NCI-H146 (cell line): ENCODE results near the gene PCDHGA9.
"Not testable (repeated sequence)": the region's sequence is repeated elsewhere in the genome, so short reads cannot be mapped to it uniquely, and the experiment has no call there.

Experiments
- DNase-seq: peaks from one replicate; lab custom pipeline; 2025; lab: John Stamatoyannopoulos, UW

Gene PCDHGA9

DNA sequence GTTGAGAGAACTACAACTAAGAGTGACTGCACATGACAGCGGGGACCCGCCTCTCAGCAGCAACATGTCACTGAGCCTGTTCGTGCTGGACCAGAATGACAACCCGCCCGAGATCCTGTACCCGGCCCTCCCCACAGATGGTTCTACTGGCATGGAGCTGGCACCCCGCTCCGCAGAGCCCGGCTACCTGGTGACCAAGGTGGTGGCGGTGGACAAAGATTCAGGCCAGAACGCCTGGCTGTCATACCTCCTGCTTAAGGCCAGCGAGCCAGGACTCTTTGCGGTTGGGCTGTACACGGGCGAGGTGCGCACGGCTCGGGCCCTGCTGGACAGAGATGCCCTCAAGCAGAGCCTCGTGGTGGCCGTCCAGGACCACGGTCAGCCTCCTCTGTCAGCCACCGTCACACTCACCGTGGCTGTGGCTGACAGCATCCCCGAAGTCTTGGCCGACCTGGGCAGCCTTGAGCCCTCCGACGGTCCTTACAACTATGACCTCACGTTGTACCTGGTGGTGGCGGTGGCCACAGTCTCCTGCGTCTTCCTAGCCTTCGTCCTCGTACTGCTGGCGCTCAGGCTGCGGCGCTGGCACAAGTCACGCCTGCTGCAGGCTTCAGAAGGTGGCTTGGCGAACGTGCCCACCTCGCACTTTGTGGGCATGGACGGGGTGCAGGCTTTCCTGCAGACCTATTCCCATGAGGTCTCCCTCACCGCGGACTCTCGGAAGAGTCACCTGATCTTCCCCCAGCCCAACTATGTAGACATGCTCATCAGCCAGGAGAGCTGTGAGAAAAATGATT is 17.9 kb upstream of the PCDHGA9 start:
- DNase-seq: no peak

DNA sequence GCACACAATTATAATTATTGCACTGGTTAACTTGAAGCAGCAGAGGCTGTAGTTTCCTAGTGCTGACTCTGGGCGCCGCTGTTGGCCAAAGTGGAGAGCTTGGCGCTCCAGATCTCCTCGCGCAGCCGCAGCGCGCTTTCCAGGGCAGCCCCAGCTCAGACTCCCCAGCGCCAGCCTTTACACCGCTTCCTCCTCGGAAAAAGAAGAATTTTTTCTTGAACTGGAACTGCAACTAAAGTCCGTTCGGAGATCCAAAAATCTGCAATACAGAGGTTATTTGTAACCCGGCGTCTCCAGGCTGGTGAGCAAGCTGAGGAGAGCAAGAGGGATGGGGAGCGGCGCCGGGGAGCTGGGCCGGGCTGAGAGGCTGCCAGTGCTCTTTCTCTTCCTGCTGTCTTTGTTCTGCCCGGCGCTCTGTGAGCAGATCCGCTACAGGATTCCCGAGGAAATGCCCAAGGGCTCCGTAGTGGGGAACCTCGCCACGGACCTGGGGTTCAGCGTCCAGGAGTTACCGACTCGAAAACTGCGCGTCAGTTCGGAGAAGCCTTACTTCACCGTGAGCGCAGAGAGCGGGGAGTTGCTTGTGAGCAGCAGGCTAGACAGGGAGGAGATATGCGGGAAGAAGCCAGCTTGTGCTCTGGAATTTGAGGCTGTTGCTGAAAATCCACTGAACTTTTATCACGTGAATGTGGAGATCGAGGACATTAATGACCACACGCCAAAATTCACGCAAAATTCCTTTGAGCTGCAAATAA is 14.8 kb upstream of the PCDHGA9 start, which contains the start of gene PCDHGB4:
TSS of gene PCDHGB4 (plus strand) at position 142 of the 755 bp plus-strand sequence. CDS start at position 329, 187 bp downstream.
- DNase-seq: not testable (repeated sequence)

DNA sequence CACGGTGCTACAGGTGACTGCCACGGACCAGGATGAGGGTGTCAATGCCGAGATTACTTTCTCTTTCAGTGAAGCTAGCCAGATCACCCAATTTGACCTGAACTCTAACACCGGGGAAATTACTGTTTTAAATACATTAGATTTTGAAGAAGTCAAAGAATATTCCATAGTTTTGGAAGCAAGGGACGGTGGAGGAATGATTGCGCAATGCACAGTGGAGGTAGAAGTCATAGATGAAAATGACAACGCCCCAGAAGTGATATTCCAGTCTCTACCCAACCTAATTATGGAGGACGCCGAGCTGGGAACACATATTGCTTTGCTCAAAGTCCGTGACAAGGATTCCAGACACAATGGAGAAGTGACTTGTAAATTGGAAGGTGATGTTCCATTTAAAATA is 13.9 kb upstream of the PCDHGA9 start:
- no peak for DNase-seq

DNA sequence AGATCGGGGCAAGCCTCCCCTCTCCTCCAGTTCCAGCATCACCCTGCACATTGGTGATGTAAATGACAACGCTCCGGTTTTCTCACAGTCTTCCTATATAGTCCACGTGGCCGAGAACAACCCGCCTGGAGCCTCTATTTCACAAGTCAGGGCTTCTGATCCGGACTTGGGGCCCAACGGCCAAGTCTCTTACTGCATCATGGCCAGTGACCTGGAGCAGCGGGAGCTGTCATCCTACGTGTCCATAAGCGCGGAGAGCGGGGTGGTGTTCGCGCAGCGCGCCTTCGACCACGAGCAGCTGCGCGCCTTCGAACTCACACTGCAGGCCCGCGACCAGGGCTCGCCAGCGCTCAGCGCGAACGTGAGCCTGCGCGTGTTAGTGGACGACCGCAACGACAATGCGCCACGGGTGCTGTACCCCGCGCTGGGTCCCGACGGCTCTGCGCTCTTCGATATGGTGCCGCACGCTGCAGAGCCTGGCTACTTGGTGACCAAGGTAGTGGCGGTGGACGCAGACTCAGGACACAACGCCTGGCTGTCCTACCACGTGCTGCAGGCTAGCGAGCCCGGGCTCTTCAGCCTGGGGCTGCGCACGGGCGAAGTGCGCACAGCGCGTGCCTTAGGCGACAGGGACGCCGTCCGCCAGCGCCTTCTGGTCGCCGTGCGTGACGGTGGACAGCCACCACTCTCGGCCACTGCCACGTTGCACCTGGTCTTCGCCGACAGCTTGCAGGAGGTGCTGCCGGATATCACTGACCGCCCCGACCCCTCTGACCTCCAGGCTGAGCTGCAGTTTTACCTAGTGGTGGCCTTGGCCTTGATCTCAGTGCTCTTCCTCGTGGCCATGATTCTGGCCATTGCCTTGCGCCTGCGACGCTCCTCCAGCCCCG is 13.2 kb upstream of the PCDHGA9 start:
- no peak for DNase-seq

DNA sequence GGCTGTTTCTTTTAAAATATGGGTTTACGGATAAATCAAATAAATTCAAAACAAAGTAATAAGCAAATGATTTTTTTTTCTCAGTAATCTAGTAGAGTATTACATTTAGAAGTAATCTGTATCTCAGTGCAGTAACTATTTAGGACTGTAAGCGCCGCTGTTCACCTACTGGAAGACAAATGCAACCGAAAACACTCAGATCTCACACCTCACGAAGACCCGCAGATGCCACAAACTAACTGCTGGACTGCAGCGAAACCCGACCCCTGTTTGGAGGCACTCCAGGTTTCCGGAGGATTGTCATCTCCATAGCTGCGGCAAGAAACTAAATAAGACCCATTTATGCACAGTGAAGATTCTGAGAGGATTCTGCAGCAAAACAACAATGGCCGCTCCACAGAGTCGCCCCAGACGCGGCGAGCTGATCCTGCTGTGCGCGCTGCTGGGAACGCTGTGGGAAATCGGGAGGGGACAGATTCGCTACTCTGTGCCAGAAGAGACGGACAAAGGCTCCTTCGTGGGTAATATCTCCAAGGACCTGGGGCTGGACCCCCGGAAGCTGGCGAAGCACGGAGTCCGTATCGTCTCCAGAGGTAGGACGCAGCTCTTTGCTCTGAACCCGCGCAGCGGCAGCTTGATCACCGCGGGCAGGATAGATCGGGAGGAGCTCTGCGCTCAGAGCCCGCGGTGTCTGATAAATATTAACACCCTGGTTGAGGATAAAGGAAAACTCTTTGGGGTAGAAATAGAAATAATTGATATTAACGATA is 10.0 kb upstream of the PCDHGA9 start, which contains the start of gene PCDHGA8:
TSS of gene PCDHGA8 (plus strand) at position 205 of the 770 bp plus-strand sequence. CDS start at position 386, 181 bp downstream.
- DNase-seq: no peak

DNA sequence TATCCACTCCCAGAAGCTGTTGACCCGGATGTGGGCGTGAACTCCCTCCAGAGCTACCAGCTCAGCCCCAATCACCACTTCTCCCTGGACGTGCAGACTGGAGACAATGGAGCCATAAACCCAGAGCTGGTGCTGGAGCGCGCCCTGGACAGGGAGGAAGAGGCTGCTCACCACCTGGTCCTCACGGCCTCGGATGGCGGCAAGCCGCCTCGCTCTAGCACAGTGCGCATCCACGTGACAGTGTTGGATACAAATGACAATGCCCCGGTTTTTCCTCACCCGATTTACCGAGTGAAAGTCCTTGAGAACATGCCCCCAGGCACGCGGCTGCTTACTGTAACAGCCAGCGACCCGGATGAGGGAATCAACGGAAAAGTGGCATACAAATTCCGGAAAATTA is 9.3 kb upstream of the PCDHGA9 start:
- no peak for DNase-seq

DNA sequence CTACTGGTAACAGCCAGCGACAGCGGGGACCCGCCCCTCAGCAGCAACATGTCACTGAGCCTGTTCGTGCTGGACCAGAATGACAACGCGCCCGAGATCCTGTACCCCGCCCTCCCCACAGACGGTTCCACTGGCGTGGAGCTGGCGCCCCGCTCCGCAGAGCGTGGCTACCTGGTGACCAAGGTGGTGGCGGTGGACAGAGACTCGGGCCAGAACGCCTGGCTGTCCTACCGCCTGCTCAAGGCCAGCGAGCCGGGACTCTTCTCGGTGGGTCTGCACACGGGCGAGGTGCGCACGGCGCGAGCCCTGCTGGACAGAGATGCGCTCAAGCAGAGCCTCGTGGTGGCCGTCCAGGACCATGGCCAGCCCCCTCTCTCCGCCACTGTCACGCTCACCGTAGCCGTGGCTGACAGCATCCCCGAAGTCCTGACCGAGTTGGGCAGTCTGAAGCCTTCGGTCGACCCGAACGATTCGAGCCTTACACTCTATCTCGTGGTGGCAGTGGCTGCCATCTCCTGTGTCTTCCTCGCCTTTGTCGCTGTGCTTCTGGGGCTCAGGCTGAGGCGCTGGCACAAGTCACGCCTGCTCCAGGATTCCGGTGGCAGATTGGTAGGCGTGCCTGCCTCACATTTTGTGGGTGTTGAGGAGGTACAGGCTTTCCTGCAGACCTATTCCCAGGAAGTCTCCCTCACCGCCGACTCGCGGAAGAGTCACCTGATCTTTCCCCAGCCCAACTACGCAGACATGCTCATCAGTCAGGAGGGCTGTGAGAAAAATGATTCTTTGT is 8.0 kb upstream of the PCDHGA9 start:
- DNase-seq: not testable (repeated sequence)

DNA sequence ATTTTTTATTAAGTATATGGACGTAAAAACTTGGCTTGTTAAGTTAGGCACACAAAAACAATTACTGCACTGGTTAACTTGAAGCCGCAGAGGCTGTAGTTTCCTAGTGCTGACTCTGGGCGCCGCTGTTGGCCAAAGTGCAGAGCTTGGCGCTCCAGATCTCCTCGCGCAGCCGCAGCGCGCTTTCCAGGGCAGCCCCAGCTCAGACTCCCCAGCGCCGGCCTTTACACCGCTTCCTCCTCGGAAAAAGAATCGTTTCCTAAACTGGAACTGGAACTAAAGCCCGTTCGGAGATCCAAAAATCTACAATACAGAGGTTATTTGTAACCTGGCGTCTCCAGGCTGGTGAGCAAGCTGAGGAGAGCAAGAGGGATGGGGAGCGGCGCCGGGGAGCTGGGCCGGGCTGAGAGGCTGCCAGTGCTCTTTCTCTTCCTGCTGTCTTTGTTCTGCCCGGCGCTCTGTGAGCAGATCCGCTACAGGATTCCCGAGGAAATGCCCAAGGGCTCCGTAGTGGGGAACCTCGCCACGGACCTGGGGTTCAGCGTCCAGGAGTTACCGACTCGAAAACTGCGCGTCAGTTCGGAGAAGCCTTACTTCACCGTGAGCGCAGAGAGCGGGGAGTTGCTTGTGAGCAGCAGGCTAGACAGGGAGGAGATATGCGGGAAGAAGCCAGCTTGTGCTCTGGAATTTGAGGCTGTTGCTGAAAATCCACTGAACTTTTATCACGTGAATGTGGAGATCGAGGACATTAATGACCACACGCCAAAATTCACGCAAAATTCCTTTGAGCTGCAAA is 4.6 kb upstream of the PCDHGA9 start, which contains the start of gene PCDHGB5:
TSS of gene PCDHGB5 (plus strand) at position 192 of the 796 bp plus-strand sequence. CDS start at position 373, 181 bp downstream.
- not testable (repeated sequence) for DNase-seq

DNA sequence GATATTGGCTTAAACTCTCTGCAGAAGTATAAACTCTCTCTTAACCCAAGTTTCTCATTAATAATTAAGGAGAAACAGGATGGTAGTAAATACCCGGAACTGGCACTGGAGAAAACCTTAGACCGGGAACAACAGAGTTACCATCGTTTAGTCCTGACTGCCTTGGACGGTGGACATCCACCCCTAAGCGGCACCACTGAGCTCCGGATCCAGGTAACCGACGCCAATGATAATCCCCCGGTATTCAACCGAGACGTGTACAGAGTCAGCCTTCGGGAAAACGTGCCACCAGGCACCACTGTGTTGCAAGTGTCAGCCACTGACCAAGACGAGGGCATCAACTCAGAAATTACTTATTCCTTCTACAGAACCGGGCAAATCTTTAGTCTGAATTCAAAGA is 4.0 kb upstream of the PCDHGA9 start:
- no peak for DNase-seq

DNA sequence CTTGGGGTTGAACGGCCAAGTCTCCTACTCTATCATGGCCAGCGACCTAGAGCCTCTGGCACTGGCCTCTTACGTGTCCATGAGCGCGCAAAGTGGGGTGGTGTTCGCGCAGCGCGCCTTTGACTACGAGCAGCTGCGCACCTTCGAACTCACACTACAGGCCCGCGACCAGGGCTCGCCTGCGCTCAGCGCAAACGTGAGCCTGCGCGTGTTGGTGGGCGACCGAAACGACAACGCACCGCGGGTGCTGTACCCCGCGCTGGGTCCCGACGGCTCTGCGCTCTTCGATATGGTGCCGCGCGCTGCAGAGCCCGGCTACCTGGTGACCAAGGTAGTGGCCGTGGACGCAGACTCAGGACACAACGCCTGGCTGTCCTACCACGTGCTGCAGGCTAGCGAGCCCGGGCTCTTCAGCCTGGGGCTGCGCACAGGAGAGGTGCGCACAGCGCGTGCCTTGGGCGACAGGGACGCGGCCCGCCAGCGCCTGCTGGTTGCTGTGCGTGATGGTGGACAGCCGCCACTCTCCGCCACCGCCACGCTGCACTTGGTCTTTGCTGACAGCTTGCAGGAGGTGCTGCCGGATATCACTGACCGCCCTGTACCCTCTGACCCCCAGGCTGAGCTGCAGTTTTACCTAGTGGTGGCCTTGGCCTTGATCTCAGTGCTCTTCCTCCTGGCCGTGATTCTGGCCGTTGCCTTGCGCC is 2.9 kb upstream of the PCDHGA9 start:
- no peak for DNase-seq

DNA sequence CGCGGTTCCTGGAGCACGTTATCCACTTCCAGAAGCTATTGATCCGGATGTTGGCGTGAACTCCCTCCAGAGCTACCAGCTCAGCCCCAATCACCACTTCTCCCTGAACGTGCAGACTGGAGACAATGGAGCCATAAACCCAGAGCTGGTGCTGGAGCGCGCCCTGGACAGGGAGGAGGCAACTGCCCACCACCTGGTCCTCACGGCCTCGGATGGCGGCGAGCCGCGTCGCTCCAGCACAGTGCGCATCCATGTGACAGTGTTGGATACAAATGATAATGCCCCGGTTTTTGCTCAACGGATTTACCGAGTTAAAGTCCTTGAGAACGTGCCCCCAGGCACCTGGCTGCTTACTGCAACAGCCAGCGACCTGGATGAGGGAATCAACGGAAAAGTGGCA is 809 bp downstream of the PCDHGA9 start:
- DNase-seq: no peak

DNA sequence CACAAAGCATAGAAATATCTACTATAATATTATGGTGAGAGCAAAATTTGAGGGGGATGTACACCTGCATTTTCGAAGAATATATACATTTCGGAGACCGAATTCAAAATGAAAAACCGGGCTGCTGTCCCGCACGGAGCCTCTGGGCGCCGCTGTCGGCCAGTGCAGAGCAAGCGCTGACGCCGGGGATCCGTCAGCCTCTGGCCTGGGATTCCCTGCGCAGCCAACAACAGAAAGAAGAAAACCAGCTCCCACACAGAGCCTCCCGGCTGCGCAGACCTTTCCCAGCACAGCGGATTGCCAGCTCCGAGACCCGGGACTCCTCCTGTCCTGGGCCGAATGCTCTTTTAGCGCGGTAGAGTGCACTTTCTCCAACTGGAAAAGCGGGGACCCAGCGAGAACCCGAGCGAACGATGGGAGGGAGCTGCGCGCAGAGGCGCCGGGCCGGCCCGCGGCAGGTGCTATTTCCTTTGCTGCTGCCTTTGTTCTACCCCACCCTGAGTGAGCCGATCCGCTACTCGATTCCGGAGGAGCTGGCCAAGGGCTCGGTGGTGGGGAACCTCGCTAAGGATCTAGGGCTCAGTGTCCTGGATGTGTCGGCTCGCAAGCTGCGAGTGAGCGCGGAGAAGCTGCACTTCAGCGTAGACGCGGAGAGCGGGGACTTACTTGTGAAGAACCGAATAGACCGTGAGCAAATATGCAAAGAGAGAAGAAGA is 5.4 kb downstream of the PCDHGA9 start, which contains the start of gene PCDHGB6:
TSS of gene PCDHGB6 (plus strand) at position 232 of the 716 bp plus-strand sequence. CDS start at position 414, 182 bp downstream.
- DNase-seq: not testable (repeated sequence)

DNA sequence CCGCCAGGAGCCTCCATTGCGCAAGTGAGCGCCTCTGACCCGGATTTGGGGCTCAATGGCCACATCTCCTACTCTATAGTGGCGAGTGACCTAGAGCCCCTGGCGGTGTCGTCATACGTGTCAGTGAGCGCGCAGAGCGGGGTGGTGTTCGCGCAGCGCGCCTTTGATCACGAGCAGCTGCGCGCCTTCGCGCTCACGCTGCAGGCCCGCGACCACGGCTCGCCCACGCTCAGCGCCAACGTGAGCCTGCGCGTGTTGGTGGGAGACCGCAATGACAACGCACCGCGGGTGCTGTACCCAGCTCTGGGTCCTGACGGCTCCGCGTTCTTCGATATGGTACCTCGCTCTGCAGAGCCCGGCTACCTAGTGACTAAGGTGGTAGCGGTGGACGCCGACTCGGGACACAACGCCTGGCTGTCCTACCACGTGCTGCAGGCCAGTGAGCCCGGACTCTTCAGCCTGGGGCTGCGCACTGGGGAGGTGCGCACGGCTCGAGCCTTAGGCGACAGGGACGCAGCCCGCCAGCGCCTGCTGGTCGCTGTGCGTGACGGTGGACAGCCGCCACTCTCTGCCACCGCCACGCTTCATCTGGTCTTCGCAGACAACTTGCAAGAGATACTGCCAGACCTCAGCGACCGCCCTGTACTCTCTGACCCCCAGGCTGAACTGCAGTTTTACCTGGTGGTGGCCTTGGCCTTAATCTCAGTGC is 7.2 kb downstream of the PCDHGA9 start:
- no peak for DNase-seq

DNA sequence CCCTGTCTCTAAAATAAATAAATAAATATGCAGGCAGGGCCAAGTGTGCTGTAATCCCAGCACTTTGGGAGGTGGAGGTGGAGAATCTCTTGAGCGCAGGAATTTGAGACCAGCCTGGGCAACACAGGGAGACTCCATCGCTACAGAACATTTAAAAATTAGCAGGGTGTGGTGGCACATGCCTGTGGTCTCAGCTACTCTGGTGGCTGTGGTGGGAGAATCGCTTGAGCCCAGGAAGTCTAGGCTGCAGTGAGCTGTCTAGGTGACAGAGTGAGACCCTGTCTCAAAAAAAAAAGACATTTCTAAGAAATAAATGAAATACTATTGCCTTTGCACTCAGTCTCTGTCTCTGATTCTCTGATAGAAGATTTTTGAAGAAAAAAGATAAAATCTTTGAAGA is 9.0 kb downstream of the PCDHGA9 start:
- no peak for DNase-seq

DNA sequence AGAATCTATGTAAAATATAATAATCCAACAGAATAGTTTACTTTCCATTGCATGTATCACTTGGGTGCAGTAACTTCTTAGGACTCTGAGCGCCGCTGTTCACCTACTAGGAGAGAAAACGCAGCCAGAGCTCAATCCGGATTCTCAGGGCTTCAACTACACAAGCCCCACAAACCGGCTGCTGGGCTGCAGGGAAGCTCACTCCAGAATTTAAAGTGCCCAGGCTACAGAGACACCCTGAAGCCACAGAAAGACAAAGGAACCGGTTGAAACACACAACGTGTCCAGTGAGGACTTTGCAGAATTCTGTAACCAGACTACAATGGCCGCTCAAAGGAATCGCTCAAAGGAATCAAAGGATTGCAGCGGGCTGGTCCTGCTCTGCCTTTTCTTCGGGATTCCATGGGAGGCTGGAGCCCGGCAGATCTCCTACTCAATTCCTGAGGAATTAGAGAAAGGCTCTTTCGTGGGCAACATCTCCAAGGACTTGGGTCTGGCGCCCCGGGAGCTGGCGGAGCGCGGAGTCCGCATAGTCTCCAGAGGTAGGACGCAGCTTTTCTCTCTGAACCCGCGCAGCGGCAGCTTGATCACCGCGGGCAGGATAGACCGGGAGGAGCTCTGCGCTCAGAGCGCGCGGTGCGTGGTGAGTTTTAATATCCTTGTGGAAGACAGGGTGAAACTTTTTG is 10.4 kb downstream of the PCDHGA9 start, which contains the start of gene PCDHGA10:
TSS of gene PCDHGA10 (plus strand) at position 134 of the 686 bp plus-strand sequence. CDS start at position 323, 189 bp downstream.
- DNase-seq: no peak

DNA sequence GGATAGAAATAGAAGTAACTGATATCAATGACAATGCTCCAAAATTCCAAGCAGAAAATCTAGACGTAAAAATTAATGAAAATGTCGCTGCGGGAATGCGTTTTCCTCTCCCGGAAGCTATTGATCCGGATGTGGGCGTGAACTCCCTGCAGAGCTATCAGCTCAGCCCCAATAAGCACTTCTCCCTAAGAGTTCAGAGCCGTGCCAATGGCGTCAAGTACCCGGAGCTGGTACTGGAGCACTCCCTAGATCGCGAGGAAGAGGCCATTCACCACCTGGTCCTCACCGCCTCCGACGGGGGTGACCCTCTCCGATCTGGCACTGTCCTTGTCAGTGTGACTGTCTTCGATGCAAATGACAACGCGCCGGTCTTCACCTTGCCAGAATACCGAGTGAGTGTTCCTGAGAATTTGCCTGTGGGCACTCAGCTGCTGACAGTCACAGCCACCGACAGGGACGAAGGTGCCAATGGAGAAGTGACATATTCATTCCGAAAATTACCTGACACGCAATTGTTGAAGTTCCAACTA is 11.0 kb downstream of the PCDHGA9 start:
- no peak for DNase-seq
